Activated CD8-positive, alpha-beta memory T cell treated with anti-CD3 and anti-CD28 coated beads for 1 hour (primary cell): ENCODE data around the gene ACOT12.
A peak's percentile ranks its signal among the peaks of the same experiment; 100 is the strongest.
"Not testable (repeated sequence)": the region's sequence is repeated elsewhere in the genome, so short reads cannot be mapped to it uniquely, and the experiment has no call there.

Source experiments
- DNase-seq, 2 donors: peaks; one replicate each; pipeline ENCODE4 v3.0.0-alpha.2; 2020; ENCODE audit warnings: low read depth in 1 of 2; ENCODE audit errors: extremely low read depth in 1 of 2

Gene ACOT12

GRCh38 chr5:81345411-81346003, 48.4 kb downstream of the ACOT12 start:
- DNase-seq = no peak

GRCh38 chr5:81344736-81345135, 49.2 kb downstream of the ACOT12 start:
- no peak for DNase-seq

GRCh38 chr5:81338213-81338612, 55.7 kb downstream of the ACOT12 start:
- not testable (repeated sequence) for DNase-seq

- DNase-seq = no peak
Measured at GRCh38 chr5:81337803-81338202, 56.1 kb downstream of the ACOT12 start.

- DNase-seq = no peak
Measured at GRCh38 chr5:81336556-81336955, 57.4 kb downstream of the ACOT12 start.

- DNase-seq = no peak
Measured at GRCh38 chr5:81335946-81336345, 58.0 kb downstream of the ACOT12 start.

- no peak for DNase-seq
Measured at GRCh38 chr5:81334304-81335061, 59.5 kb downstream of the ACOT12 start.

- no peak for DNase-seq
Measured at GRCh38 chr5:81326554-81326953, 67.4 kb downstream of the ACOT12 start.

- no peak for DNase-seq
Measured at GRCh38 chr5:81317536-81317935, 76.4 kb downstream of the ACOT12 start.

GRCh38 chr5:81316571-81316970, 77.4 kb downstream of the ACOT12 start:
- DNase-seq = no peak

- DNase-seq = no peak
Measured at GRCh38 chr5:81315830-81316229, 78.1 kb downstream of the ACOT12 start.

- no peak for DNase-seq
Measured at GRCh38 chr5:81315336-81315735, 78.6 kb downstream of the ACOT12 start.

- no peak for DNase-seq
Measured at GRCh38 chr5:81314581-81314980, 79.4 kb downstream of the ACOT12 start.

- no peak for DNase-seq
Measured at GRCh38 chr5:81313686-81314085, 80.2 kb downstream of the ACOT12 start.

- DNase-seq = no peak
Measured at GRCh38 chr5:81313278-81313677, 80.7 kb downstream of the ACOT12 start.

GRCh38 chr5:81310402-81311063, 83.4 kb downstream of the ACOT12 start:
- no peak for DNase-seq

- DNase-seq = no peak
Measured at GRCh38 chr5:81308836-81309235, 85.1 kb downstream of the ACOT12 start.

GRCh38 chr5:81305785-81306184, 88.1 kb downstream of the ACOT12 start:
- no peak for DNase-seq

- no peak for DNase-seq
Measured at GRCh38 chr5:81303563-81303962, 90.4 kb downstream of the ACOT12 start.

- DNase-seq = no peak
Measured at GRCh38 chr5:81302596-81302995, 91.3 kb downstream of the ACOT12 start.

GRCh38 chr5:81301271-81302015, 92.5 kb downstream of the ACOT12 start, which contains the start of gene ZCCHC9:
Gene ZCCHC9, plus strand, starts transcription at chr5:81301587. Its CDS starts 3,171 bp downstream, at chr5:81304758.
- peak; percentile 80 to 88 for DNase-seq
